Fibroblast of lung (primary cell): ENCODE measurements around the gene UQCR11. TPM values are rescaled to one million over a fixed set of nuclear protein-coding genes. Genes with fewer than 3 reads are reported as not detected.

Experiments
- DNase-seq, 2 donors: peaks; one replicate each; pipeline versions ENCODE4 v3.0.0 to v3.0.0-alpha.2; 2010; ENCODE audit warnings: low read depth in 2 of 2
- H2AFZ ChIP-seq: 2 replicates; pipeline ENCODE4 v1.5.1; 2012; ENCODE audit warnings: low read length, control low read depth, inconsistent platforms
- H3K27ac ChIP-seq: 2 replicates; pipeline ENCODE4 v1.5.1; 2011; ENCODE audit warnings: low read length, control low read depth; ENCODE audit not compliant: insufficient read depth
- H3K27me3 ChIP-seq: 2 replicates; pipeline ENCODE4 v1.5.1; 2011; ENCODE audit warnings: mild to moderate bottlenecking, low read length; ENCODE audit not compliant: control insufficient read depth, insufficient read depth
- H3K36me3 ChIP-seq: 2 replicates; pipeline ENCODE4 v1.5.1; 2011; ENCODE audit warnings: low read length; ENCODE audit not compliant: control insufficient read depth, insufficient read depth
- H3K4me1 ChIP-seq: 2 replicates; pipeline ENCODE4 v1.5.1; 2011; ENCODE audit warnings: low read length; ENCODE audit not compliant: control insufficient read depth, insufficient read depth; ENCODE audit errors: extremely low read depth
- H3K4me2 ChIP-seq: 2 replicates; pipeline ENCODE4 v1.5.1; 2011; ENCODE audit warnings: low read length, control low read depth; ENCODE audit not compliant: insufficient read depth; ENCODE audit errors: extremely low read depth
- H3K4me3 ChIP-seq, 4 experiments: fragments of 200-600 bp in 1 of 4; sonication (generic) in 1 of 4; replicated peaks in 1 of 4; 2 replicates each; pipeline ENCODE4 v1.5.1; 2011 to 2016; ENCODE audit warnings: low read length in 4 of 4, low read depth in 3 of 4, mild to moderate bottlenecking in 3 of 4, control low read depth in 2 of 4, inconsistent platforms in 1 of 4, mixed read lengths in 1 of 4; ENCODE audit not compliant: insufficient read depth in 1 of 4; ENCODE audit errors: control extremely low read depth in 1 of 4
- H3K79me2 ChIP-seq: 2 replicates; pipeline ENCODE4 v1.5.1; 2012; ENCODE audit warnings: mild to moderate bottlenecking, low read length, inconsistent platforms; ENCODE audit not compliant: control insufficient read depth, insufficient read depth
- H3K9ac ChIP-seq: 2 replicates; pipeline ENCODE4 v1.5.1; 2011; ENCODE audit warnings: mild to moderate bottlenecking, low read length, control low read depth; ENCODE audit not compliant: insufficient read depth
- H3K9me3 ChIP-seq: 2 replicates; pipeline ENCODE4 v1.5.1; 2012; ENCODE audit warnings: low read depth, low read length; ENCODE audit not compliant: control insufficient read depth, insufficient read depth
- H4K20me1 ChIP-seq: 2 replicates; pipeline ENCODE4 v1.5.1; 2011; ENCODE audit warnings: low read length; ENCODE audit not compliant: control insufficient read depth, insufficient read depth; ENCODE audit errors: extremely low read depth
- EZH2 ChIP-seq: IDR thresholded peaks from 2 replicates; pipeline ENCODE4 v1.5.1; 2012; ENCODE audit warnings: low read length, control low read depth, mild to moderate bottlenecking; ENCODE audit errors: missing control alignments
- polyA plus RNA-seq, 2 donors: library from polyadenylated mRNA; depleted of rRNA in 1 of 2; stranded (reverse) in 1 of 2; unstranded in 1 of 2; fragments of >200 nt; gene quantifications; 2 replicates each; pipeline ENCODE4 v1.2.1, GENCODE V29; 2011 to 2012; ENCODE audit warnings: missing spikeins in 1 of 2
- total RNA-seq: library from RNA; depleted of rRNA; stranded (reverse); fragments of >200 nt; gene quantifications from 2 replicates; pipeline ENCODE4 v1.2.1, GENCODE V29; 2014
- TF ChIP-seq, protein P1 (sequence below), 2 donors: IDR thresholded peaks in 1 of 2; conservative IDR thresholded peaks in 1 of 2; 1 replicate in 1 of 2; 2 replicates in 1 of 2; pipeline ENCODE4 v1.5.1; 2011 to 2012; ENCODE audit warnings: low read length in 2 of 2, control low read depth in 1 of 2, inconsistent platforms in 1 of 2, low read depth in 1 of 2, mild to moderate bottlenecking in 1 of 2

UQCR11 gene
- total and polyA plus RNA-seq, 2 donors (not counting 1 experiment from before 2014, with no cell fraction given), result 89.2 to 101 TPM

DNA sequence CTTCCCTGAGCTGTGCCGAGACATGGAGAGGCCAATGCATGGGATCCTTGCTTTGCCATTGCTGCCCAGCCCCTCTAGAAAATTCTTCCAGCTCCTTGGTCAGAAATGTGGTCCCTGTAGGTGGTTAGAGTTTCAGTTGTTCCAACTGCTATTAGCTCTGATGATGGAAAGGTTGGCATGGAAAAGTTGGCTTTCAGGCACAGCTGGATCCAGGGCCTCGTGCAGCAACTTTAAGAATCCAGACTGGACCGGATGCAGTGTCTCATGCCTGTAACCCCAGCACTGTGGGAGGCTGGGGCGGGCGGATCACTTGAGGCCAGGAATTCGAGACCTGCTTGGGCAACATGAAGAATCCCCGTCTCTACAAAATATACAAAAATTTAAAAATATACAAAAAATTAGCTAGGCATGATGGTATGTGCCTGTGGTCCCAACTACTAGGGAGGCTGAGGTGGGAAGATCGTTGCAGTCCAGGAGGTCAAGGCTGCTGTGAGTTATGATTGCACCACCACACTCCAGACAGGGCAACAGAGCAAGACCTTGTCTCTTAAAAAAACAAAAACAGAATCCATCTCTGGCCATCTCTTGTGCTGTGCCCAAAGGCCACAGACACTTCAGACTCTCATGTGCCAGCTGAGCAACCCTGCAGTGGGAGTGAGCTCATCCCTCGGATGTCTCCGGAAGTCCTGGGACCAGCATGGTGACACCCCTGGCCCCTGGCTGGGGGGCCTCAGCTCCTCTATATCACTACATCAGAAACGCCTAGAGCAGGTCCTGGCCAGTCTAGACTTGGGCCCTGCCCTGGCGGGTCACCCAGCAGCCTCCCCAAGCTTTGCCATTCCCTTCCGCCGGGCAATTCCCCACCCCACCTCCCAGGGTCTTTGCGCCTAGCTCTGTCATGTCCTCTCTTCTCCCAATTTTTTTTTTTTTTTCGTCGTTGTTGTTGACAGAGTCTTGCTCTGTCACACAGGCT lies 53.9 kb downstream of the UQCR11 start:
- no peak overlapping the region for H3K4me2 ChIP-seq
- H3K9ac ChIP-seq, result no peak overlapping the region
- no peak overlapping the region for H2AFZ ChIP-seq
- no peak overlapping the region for H3K27ac ChIP-seq
- no peaks in the 10 kb centered on the region for H3K79me2 ChIP-seq
- no peaks in the 10 kb centered on the region for H3K4me1 ChIP-seq
- H4K20me1 ChIP-seq, result no peaks in the 10 kb centered on the region
- H3K4me3 ChIP-seq, result no peak overlapping the region
- TF ChIP-seq, protein P1, sequence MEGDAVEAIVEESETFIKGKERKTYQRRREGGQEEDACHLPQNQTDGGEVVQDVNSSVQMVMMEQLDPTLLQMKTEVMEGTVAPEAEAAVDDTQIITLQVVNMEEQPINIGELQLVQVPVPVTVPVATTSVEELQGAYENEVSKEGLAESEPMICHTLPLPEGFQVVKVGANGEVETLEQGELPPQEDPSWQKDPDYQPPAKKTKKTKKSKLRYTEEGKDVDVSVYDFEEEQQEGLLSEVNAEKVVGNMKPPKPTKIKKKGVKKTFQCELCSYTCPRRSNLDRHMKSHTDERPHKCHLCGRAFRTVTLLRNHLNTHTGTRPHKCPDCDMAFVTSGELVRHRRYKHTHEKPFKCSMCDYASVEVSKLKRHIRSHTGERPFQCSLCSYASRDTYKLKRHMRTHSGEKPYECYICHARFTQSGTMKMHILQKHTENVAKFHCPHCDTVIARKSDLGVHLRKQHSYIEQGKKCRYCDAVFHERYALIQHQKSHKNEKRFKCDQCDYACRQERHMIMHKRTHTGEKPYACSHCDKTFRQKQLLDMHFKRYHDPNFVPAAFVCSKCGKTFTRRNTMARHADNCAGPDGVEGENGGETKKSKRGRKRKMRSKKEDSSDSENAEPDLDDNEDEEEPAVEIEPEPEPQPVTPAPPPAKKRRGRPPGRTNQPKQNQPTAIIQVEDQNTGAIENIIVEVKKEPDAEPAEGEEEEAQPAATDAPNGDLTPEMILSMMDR (conservative IDR thresholded peaks at IDR 0.05 in 1 of 2, IDR thresholded peaks at IDR 0.05 in 1 of 2; ENCODE audit: low read depth in 1 of 2, low read length in 2 of 2), result no peak
- no peak for TF ChIP-seq EZH2
- H3K9me3 ChIP-seq, result no peaks in the 10 kb centered on the region
- DNase-seq, result no peak
- peaks cover 3% of the 10 kb centered on the region for H3K36me3 ChIP-seq
- H3K27me3 ChIP-seq, result no peaks in the 10 kb centered on the region

DNA sequence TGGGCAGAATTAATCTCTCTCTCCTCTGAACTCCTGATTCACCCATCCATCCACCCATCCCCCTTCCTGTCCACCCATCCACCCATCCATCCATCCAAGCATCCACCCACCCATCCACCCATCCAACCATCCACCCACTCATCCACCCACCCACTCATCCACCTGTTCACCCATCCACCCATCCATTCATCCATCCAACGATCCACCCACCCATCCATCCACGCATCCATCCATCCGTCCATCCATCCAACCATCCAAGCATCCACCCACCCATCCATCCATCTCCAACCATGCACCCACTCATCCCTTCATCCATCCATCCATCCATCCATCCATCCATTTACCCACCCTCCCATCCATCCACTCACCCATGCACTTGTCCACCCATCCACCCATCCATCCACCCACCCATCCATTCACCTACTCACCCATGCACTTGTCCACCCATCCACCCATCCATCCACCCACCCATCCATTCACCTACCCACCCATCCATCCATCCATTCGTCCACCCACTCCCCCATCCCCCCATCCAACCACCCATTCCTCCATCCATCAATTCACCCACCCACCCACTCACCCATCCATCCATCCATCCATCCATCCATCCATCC lies 55.8 kb downstream of the UQCR11 start:
- H2AFZ ChIP-seq, result no peak overlapping the region
- H3K4me2 ChIP-seq, result no peak overlapping the region
- H3K9ac ChIP-seq, result no peak overlapping the region
- no peaks in the 10 kb centered on the region for H4K20me1 ChIP-seq
- no peak for DNase-seq
- no peak for TF ChIP-seq EZH2
- TF ChIP-seq, protein P1 (conservative IDR thresholded peaks at IDR 0.05 in 1 of 2, IDR thresholded peaks at IDR 0.05 in 1 of 2; ENCODE audit: low read depth in 1 of 2, low read length in 2 of 2), result no peak
- no peaks in the 10 kb centered on the region for H3K9me3 ChIP-seq
- H3K27me3 ChIP-seq, result no peaks in the 10 kb centered on the region
- H3K36me3 ChIP-seq, result peaks cover 1% of the 10 kb centered on the region
- H3K4me1 ChIP-seq, result no peaks in the 10 kb centered on the region
- no peak overlapping the region for H3K4me3 ChIP-seq
- H3K79me2 ChIP-seq, result no peaks in the 10 kb centered on the region
- no peak overlapping the region for H3K27ac ChIP-seq

Other genes with a start within 250 kb of the UQCR11 start
- gene NDUFS7, start 221.6 kb downstream of the UQCR11 start, total RNA-seq, result 55.0 and 71.2 TPM in 2 replicates
- 29.6 and 30.3 TPM in 2 replicates for gene NDUFS7, start 221.6 kb downstream of the UQCR11 start, polyA plus RNA-seq
- gene GAMT, start 203.9 kb downstream of the UQCR11 start, total RNA-seq, result 31.1 and 44.1 TPM in 2 replicates
- 20.0 and 32.6 TPM in 2 replicates for gene GAMT, start 203.9 kb downstream of the UQCR11 start, polyA plus RNA-seq
- gene DAZAP1, start 197.9 kb downstream of the UQCR11 start, total RNA-seq, result 34.9 and 49.5 TPM in 2 replicates
- gene DAZAP1, start 197.9 kb downstream of the UQCR11 start, polyA plus RNA-seq, result 44.6 and 65.4 TPM in 2 replicates
- gene RPS15, start 167.1 kb downstream of the UQCR11 start, total RNA-seq, result 369 and 494 TPM in 2 replicates
- 878 and 1,038 TPM in 2 replicates for gene RPS15, start 167.1 kb downstream of the UQCR11 start, polyA plus RNA-seq
- 0.26 and 0.50 TPM in 2 replicates for gene APC2, start 155.3 kb downstream of the UQCR11 start, total RNA-seq
- 0.01 and 0.02 TPM in 2 replicates for gene APC2, start 155.3 kb downstream of the UQCR11 start, polyA plus RNA-seq
- gene C19orf25, start 126.2 kb downstream of the UQCR11 start, total RNA-seq, result 21.8 and 24.8 TPM in 2 replicates
- 11.2 and 12.0 TPM in 2 replicates for gene C19orf25, start 126.2 kb downstream of the UQCR11 start, polyA plus RNA-seq
- 1.5 and 3.5 TPM in 2 replicates for gene PCSK4, start 115.1 kb downstream of the UQCR11 start, total RNA-seq
- 0.26 and 0.28 TPM in 2 replicates for gene PCSK4, start 115.1 kb downstream of the UQCR11 start, polyA plus RNA-seq
- gene REEP6, start 114.3 kb downstream of the UQCR11 start, total RNA-seq, result 0.99 and 1.3 TPM in 2 replicates
- gene REEP6, start 114.3 kb downstream of the UQCR11 start, polyA plus RNA-seq, result 0.47 and 0.55 TPM in 2 replicates
- gene ADAMTSL5, start 92.4 kb downstream of the UQCR11 start, total RNA-seq, result 1.5 and 3.1 TPM in 2 replicates
- gene ADAMTSL5, start 92.4 kb downstream of the UQCR11 start, polyA plus RNA-seq, result 4.3 and 4.7 TPM in 2 replicates
- gene PLK5, start 81.4 kb downstream of the UQCR11 start, total RNA-seq, result not detected in 2 replicates
- gene PLK5, start 81.4 kb downstream of the UQCR11 start, polyA plus RNA-seq, result not detected in 2 replicates
- gene MEX3D, start 37.1 kb downstream of the UQCR11 start, total RNA-seq, result 33.0 and 40.1 TPM in 2 replicates
- 5.3 and 6.3 TPM in 2 replicates for gene MEX3D, start 37.1 kb downstream of the UQCR11 start, polyA plus RNA-seq
- 66.8 and 85.2 TPM in 2 replicates for gene MBD3, start 12.6 kb downstream of the UQCR11 start, total RNA-seq
- gene MBD3, start 12.6 kb downstream of the UQCR11 start, polyA plus RNA-seq, result 19.8 and 27.6 TPM in 2 replicates
- 53.7 and 54.7 TPM in 2 replicates for gene TCF3, start 47.2 kb upstream of the UQCR11 start, total RNA-seq
- 39.3 and 53.4 TPM in 2 replicates for gene TCF3, start 47.2 kb upstream of the UQCR11 start, polyA plus RNA-seq
- not detected in 2 replicates for gene ONECUT3, start 148.0 kb upstream of the UQCR11 start, total RNA-seq
- gene ONECUT3, start 148.0 kb upstream of the UQCR11 start, polyA plus RNA-seq, result not detected in 2 replicates
- gene ATP8B3, start 206.8 kb upstream of the UQCR11 start, total RNA-seq, result 1.3 and 3.0 TPM in 2 replicates
- 2.3 and 3.5 TPM in 2 replicates for gene ATP8B3, start 206.8 kb upstream of the UQCR11 start, polyA plus RNA-seq
- gene REXO1, start 243.0 kb upstream of the UQCR11 start, total RNA-seq, result 4.1 and 6.8 TPM in 2 replicates
- 6.1 and 12.0 TPM in 2 replicates for gene REXO1, start 243.0 kb upstream of the UQCR11 start, polyA plus RNA-seq